Pancreas (tissue), 10 donors: Measurements from ENCODE around the gene HDHD5. TPM values are rescaled to one million over a fixed set of nuclear protein-coding genes. Genes with fewer than 3 reads are reported as not detected.

Experiments used
- ATAC-seq, 4 donors: fragments of 200-7000 bp; cut with Tn5 transposase; one replicate each; pipeline versions ENCODE4 v1.8.0 to v1.9.1; 2020; ENCODE audit warnings: mild to moderate bottlenecking in 4 of 4, moderate library complexity in 4 of 4
- DNase-seq, 6 donors: peaks; one replicate each; pipeline ENCODE4 v3.0.0-alpha.2; 2020
- FAIRE-seq: peaks from 2 replicates; lab custom pipeline; 2012; peaks lifted over from hg19 to GRCh38; lab: Jason Lieb, UNC
- H3K27ac ChIP-seq, 4 donors: fragments of 200-600 bp; sonication (generic); 1 replicate in 3 of 4; 2 replicates in 1 of 4; pipeline versions ENCODE4 v1.5.0 to v1.8.0; 2020
- H3K27me3 ChIP-seq, 4 donors: fragments of 200-600 bp; one replicate each; pipeline ENCODE4 v1.8.0; 2021
- H3K36me3 ChIP-seq, 3 donors: fragments of 200-600 bp; sonication (generic) in 1 of 3; one replicate each; pipeline versions ENCODE4 v1.5.0 to v1.8.0; 2020 to 2021
- H3K4me1 ChIP-seq, 3 donors: fragments of 200-600 bp; one replicate each; pipeline ENCODE4 v1.8.0; 2021
- H3K4me3 ChIP-seq, 4 donors: fragments of 200-600 bp; sonication (generic) in 2 of 4; one replicate each; pipeline versions ENCODE4 v1.5.0 to v1.8.0; 2020 to 2021
- H3K9me3 ChIP-seq, 4 donors: fragments of 200-600 bp; one replicate each; pipeline ENCODE4 v1.8.0; 2021
- WGBS, 2 donors: extraction: QIAGEN DNeasy Blood & Tissue Kit; methylation state at CpG; one replicate each; pipeline ENCODE4 v1.1.7; 2013; 5-methylcytosine and 5-hydroxymethylcytosine counted together
- intact Hi-C, 3 donors: fragments of 100-400 bp; cut with DNase I; formaldehyde crosslinking; loops; one replicate each; pipeline versions ENCODE4 v1.11.1 to v1.14.2; 2022
- polyA plus RNA-seq, 2 donors: library from polyadenylated mRNA; stranded (reverse); fragments of 200-250 nt; gene quantifications; one replicate each; pipeline ENCODE4 v1.2.3, GENCODE V29; 2013
- total RNA-seq, 6 donors: library from RNA; stranded (reverse); fragmentation: NEBNext Ultra II Directional in 4 of 6; extraction: Animal tissue kit (Norgen Biotek cat#: 25700) in 4 of 6; gene quantifications; one replicate each; pipeline versions ENCODE4 v1.2.1 to v1.2.4, GENCODE V29; 2021 to 2023
- TF ChIP-seq, protein P1 (sequence below), 4 donors: fragments of 200-600 bp; sonication (generic) in 3 of 4; IDR thresholded peaks; one replicate each; pipeline versions ENCODE4 v1.5.0 to v1.8.0; 2021; ENCODE audit warnings: antibody characterized with exemption in 4 of 4
- donor health status: healthy with polysubstance abuse.
- donor health status: DM: no; HTN: no; CAD: no; lungs with moderate emphysema.
- donor health status: DM: no; HTN: no; CAD: no.
- donor health status: control.
- donor health status: control.
- donor health status: Bipolar disorder and iron deficiency.
- donor health status: DM: yes; HTN: yes; CAD: no.
- donor health status: DM: no; HTN: no; CAD: no.
- donor health status: DM: no; HTN: no; CAD: no.
- donor health status: DM: yes; HTN: yes; CAD: no.

HDHD5 gene
- total and polyA plus RNA-seq, 8 donors = 10.5 to 43.6 (median 17.0) TPM

DNA sequence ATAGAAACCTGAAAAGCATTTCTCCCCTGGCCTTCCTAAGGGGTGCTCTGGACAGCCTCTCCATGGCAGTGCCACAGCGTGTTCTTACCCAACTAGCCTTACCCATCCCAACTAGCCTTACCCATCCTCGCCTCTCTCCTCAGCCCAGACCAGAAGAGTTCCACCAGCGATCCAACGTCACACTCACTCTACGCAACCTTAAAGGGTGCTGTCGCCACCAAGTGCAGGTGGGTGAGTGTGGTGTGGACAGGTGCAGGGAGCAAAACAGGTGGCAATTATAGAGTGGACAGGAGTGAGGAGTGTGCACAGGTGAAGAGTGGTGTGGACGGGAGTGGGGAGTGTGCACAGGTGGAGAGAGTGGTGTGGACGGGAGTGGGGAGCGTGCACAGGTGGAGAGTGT lies 55.7 kb downstream of the HDHD5 start:
- no peak for FAIRE-seq
- H3K36me3 ChIP-seq = peaks cover 0 to 68% (median 11%) of the 10 kb centered on the region in 3 donors
- H3K4me3 ChIP-seq = no peak overlapping the region
- no peak overlapping the region for H3K27ac ChIP-seq
- H3K27me3 ChIP-seq = no peaks in the 10 kb centered on the region
- no peaks in the 10 kb centered on the region for H3K9me3 ChIP-seq
- intact Hi-C loops = no loop called here
- no peak for DNase-seq
- TF ChIP-seq, protein P1, sequence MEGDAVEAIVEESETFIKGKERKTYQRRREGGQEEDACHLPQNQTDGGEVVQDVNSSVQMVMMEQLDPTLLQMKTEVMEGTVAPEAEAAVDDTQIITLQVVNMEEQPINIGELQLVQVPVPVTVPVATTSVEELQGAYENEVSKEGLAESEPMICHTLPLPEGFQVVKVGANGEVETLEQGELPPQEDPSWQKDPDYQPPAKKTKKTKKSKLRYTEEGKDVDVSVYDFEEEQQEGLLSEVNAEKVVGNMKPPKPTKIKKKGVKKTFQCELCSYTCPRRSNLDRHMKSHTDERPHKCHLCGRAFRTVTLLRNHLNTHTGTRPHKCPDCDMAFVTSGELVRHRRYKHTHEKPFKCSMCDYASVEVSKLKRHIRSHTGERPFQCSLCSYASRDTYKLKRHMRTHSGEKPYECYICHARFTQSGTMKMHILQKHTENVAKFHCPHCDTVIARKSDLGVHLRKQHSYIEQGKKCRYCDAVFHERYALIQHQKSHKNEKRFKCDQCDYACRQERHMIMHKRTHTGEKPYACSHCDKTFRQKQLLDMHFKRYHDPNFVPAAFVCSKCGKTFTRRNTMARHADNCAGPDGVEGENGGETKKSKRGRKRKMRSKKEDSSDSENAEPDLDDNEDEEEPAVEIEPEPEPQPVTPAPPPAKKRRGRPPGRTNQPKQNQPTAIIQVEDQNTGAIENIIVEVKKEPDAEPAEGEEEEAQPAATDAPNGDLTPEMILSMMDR (IDR thresholded peaks at IDR 0.05) = no peak
- ATAC-seq = no peak
- WGBS, 2 donors = 96 to 98% methylated on average over 9 of the region's 9 CpGs
- no peaks in the 10 kb centered on the region for H3K4me1 ChIP-seq

DNA sequence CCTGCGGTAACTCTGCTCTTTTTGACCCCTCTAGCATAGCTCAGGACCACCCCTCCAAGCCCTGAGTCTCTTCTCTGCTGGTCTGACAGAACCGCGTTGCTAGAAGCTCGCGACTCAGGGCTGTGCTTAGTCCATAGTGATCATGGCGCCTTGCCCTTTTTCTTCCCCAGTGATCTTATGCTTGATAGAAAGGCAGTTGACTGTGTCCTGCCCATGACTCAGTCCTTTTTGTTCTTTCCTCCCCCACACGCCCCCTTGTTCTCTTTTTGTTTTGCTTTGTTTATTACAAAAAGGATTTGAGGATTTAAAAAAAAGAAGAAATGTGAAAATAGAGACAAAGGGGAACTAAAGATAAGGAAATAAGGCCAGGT lies 56.8 kb downstream of the HDHD5 start:
- no peaks in the 10 kb centered on the region for H3K4me1 ChIP-seq
- intact Hi-C loops = no loop called here
- no peaks in the 10 kb centered on the region for H3K9me3 ChIP-seq
- H3K4me3 ChIP-seq = no peak overlapping the region
- H3K36me3 ChIP-seq = peaks cover 0 to 68% (median 13%) of the 10 kb centered on the region in 3 donors
- whole genome bisulfite sequencing, 2 donors = 90 to 94% methylated on average over 7 of the region's 7 CpGs
- TF ChIP-seq, protein P1 (IDR thresholded peaks at IDR 0.05) = no peak
- H3K27ac ChIP-seq = no peak overlapping the region
- no peak for FAIRE-seq
- no peak for ATAC-seq
- no peak for DNase-seq
- no peaks in the 10 kb centered on the region for H3K27me3 ChIP-seq

DNA sequence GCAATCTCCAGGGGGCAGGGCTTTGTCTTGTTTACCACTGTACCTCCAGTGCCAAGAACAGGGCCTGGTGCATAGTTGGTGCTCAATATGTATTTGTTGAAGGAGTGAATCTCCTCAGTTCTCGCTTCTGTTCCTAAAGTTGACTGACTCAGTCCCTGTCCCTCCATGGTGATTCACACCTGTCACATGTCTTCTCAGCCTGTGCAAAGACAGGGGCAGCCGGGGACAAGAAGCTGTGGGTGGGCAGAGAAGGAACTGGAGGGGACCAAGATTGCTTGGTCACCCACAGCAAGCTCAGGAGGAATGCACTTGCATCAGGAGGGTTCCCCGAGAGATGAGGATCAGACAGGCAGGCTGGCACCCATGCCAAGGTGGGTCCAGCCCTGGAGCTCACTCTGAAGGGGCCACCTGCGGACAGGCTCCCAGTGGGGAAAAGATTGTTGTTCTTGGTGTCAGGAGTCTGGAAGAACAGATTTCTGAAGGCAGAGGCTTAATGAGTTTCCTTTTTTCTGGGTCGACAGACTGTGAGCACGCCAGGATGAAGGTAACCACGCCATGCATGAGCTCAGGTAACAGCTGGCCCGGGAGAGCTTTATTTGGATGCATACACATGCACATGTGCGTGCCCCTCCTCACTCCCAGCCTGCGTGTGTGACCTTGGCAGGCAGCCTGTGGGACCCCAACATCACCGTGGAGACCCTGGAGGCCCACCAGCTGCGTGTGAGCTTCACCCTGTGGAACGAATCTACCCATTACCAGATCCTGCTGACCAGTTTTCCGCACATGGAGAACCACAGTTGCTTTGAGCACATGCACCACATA lies 57.4 kb downstream of the HDHD5 start:
- DNase-seq (no peak), FAIRE-seq (no peak), ATAC-seq (no peak)
- Histone ChIP-seq H3K36me3 (peaks cover 0 to 65% (median 13%) of the 10 kb centered on the region in 3 donors), H3K4me1 (no peaks in the 10 kb centered on the region), H3K27ac (no peak overlapping the region), H3K9me3 (no peaks in the 10 kb centered on the region), H3K4me3 (no peak overlapping the region), H3K27me3 (no peaks in the 10 kb centered on the region)
- intact Hi-C loops = no loop called here
- WGBS, 2 donors = 89% methylated on average over 14 of the region's 14 CpGs
- TF ChIP-seq, protein P1 (IDR thresholded peaks at IDR 0.05) = no peak

DNA sequence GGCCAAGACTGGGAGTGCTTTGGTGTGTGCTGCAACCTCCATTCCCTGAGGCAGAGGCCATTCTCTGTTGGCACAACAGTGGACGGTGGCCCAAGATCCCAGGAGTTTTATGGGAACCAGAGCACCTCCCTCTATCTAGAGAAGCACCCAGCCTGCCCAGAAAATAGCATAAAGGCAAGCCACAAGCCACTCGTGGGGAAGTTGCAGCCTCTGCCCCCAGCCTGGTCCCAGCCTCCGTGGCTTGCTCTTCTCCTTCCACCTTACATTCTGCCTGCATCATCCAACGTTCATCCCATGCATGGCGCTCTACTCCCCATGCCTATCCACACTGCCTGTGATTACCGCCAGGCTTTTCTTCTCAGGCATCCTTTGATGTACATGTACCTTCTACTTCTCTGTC lies 58.5 kb downstream of the HDHD5 start:
- peaks cover 0 to 56% (median 13%) of the 10 kb centered on the region in 3 donors for H3K36me3 ChIP-seq
- H3K4me3 ChIP-seq = no peak overlapping the region
- TF ChIP-seq, protein P1 (IDR thresholded peaks at IDR 0.05) = no peak
- 74 to 81% methylated on average over 6 of the region's 6 CpGs for WGBS, 2 donors
- DNase-seq (no peak), FAIRE-seq (no peak), ATAC-seq (peak in 1 of 4 donors; percentile 43)
- intact Hi-C loops = no loop called here
- H3K4me1 ChIP-seq = no peaks in the 10 kb centered on the region
- H3K27me3 ChIP-seq = no peaks in the 10 kb centered on the region
- no peak overlapping the region for H3K27ac ChIP-seq
- no peaks in the 10 kb centered on the region for H3K9me3 ChIP-seq

DNA sequence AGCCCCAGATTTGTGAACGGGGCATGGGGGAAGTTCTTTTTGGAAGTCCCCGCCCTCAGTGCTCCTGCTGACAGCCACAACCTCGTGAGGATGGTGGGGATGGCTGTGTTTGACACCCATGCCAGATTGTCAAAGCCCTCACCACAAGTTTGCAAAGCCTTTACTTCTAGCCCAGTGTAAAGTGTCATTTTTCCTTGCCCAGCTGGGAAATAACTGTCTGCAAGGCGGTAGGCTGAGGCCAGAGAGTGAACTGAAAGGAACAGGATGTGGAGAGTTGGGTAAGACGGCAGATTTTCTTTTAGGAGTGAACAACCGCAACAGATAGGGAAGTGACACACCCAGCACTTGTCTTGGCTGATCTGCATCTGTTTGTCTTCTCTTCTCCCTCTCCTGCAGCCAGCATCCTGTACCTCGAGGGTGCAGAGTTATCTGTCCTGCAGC lies 60.7 kb downstream of the HDHD5 start:
- intact Hi-C loops = no loop called here
- Histone ChIP-seq H3K36me3 (peaks cover 0 to 53% (median 13%) of the 10 kb centered on the region in 3 donors), H3K9me3 (no peaks in the 10 kb centered on the region), H3K4me1 (no peaks in the 10 kb centered on the region), H3K27ac (no peak overlapping the region), H3K4me3 (no peak overlapping the region), H3K27me3 (no peaks in the 10 kb centered on the region)
- DNase-seq (no peak), FAIRE-seq (no peak), ATAC-seq (peak in 2 of 4 donors; percentile 61 to 69)
- 86 to 88% methylated on average over 7 of the region's 7 CpGs for WGBS, 2 donors
- TF ChIP-seq, protein P1 (IDR thresholded peaks at IDR 0.05) = no peak
